Glomerular visceral epithelial cell (primary cell): ENCODE data around the gene BAIAP2.
"Not testable (repeated sequence)": the region's sequence is repeated elsewhere in the genome, so short reads cannot be mapped to it uniquely, and the experiment has no call there.

Source experiments
- DNase-seq: peaks from one replicate; pipeline ENCODE4 v3.0.0-alpha.2; 2016; ENCODE audit errors: extremely low spot score

The BAIAP2 gene

DNA sequence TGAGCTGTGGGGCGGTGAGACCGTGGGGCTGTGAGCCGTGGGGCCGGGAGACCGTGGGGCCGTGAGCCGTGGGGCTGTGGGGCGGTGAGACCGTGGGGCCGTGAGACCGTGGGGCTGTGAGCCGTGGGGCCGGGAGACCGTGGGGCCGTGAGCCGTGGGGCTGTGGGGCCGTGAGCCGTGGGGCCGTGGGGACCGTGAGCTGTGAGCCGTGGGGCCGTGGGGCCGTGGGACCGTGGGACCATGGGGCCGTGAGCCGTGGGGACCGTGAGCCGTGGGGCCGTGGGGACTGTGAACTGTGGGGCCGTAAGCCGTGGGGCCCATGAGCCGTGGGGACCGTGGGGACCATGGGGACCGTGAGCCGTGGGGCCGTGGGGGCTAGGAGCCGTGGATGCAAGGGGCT, 105.7 kb downstream of the BAIAP2 start:
- DNase-seq, result no peak

DNA sequence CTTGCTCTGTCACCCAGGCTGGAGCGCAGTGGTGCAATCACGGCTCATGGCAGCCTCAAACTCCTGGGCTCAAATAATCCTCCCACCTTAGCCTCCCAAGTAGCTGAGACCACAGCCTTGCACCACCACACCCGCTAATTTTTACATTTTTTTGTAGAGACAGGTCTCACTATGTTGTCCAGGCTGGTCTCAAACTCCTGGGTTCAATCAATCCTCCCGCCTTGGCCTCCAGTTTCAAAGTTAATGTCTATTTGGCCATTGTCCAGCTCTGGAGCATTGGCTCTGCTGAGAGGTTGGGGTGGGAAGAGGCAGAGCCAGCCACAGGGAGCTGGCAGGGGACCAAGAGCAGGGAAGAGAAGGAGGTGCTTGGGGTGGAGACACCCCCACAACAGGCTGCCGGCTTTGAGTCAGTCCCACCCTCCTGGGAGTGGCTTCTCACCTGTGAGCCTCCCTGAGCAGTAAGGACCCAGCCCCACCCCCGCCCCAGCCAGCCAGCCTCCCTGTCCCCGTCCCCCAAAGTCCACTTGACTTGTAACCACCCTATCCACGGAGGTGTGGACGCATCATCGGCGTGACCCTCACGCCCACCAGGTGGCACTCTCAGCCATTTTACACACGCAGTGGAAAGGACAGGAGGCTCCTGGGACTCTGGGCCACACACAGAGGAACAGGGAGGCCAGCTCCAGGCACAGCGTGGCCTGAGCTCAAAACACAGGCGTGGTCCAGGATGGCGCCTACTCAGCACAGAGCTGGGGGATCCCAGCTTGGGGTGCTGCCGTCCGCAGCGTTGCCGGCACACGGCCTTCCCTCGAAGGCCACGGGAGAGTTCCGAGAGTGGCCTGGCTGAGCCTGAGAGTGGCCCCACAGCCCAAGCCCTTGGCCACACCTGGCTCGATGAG, 107.6 kb downstream of the BAIAP2 start:
- peak; percentile 79 for DNase-seq

DNA sequence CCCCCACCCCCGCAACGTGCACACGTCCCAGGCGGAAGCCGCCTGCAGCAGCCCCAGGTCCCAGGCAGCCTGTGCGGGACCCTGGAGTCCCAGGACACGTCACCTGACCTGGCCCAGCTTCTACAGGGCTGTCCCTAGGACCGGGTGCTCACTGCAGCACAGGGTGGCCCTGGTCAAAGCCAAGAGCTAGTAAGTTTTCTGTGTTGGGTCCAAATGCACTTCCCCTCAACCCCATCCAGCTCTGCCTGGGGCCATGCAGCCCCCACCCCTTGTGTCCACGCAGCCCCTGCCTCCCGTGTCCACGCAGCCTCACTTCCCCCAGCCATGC, 108.2 kb downstream of the BAIAP2 start:
- DNase-seq, result no peak

DNA sequence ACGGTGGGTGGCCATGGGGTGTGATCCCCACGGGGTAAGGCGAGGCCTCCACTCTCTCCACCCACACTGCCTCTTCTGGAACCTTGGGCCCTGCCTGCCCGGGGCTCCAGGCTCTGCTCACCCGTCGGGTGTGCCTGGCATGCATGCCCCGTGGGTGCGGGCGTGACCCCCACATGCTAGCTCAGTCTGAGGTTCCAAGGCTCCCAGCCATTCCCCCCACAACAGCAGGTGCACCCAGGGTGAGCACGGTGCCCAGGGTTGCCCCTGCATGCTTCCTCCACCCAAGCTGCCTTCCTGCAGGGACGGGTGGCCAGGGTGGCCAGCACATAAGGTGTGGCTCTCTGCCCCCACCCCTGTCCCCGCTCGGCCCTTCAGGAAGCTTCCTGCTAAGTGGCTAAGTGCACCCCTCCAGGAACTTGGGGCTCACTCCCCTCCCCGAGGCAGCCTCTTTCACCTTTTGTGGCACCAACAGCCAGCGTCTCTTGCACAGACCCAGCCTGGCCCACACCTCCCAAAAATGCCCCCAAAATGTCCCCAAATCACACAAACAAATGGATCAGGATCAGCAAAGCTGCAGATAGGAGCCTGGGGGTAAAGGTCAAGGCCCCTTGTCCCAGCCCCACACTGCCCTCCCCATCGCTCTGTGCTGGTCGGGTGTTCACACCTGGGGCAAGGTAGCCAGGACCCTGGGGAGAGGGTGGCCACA, 108.9 kb downstream of the BAIAP2 start:
- no peak for DNase-seq

DNA sequence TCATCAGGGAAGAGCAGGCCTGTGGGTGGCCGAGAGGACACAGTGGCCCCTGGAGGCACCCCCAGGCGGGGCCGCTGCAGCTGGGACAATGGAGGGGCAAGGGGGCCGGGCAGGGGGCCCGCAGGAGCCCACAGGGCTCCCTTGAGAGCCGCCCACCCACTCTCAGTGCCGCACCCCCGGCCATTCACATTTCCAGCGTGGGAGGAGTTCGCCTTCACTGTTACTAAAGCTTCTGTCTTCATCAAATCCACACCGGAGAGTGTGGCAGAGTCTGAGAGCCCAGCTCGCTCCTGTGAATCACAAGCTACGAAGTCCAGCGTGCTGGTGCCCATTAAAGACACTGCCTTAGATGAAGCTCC, 109.5 kb downstream of the BAIAP2 start:
- DNase-seq, result no peak

DNA sequence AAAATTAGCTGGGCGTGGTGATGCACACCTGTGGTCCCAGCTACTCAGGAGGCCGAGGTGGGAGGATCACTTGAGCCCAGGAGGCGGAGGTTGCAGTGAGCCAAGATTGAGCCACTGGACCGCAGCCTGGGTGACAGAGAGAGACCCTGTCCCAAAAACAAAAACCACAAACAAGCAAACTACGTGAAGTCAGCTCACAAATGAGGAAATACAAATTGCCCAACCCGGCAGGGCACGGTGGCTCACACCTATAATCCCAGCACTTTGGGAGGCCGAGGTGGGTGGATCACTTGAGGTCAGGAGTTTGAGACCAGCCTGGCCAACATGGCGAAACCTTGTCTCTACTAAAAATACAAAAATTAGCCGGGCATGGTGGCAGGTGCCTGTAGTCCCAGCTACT, 111.3 kb downstream of the BAIAP2 start:
- DNase-seq, result not testable (repeated sequence)

DNA sequence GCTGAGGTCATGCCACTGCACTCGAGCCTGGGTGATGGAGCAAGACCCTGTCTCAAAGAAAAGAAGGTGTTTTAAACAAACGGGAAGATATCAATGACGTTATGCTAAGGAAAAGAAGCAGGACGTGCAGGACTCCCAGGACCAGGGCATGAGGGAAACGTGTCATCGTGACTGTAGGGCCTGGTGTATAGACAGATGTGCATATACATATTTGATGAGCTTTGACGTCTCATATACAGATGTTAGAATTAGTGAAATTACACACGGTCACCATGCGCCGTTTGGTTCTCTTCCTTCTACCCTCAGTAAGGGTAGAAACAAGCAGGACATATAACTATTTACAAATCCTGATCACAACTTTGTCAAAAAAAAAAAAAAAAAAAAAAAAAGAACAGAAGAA, 112.8 kb downstream of the BAIAP2 start:
- no peak for DNase-seq

DNA sequence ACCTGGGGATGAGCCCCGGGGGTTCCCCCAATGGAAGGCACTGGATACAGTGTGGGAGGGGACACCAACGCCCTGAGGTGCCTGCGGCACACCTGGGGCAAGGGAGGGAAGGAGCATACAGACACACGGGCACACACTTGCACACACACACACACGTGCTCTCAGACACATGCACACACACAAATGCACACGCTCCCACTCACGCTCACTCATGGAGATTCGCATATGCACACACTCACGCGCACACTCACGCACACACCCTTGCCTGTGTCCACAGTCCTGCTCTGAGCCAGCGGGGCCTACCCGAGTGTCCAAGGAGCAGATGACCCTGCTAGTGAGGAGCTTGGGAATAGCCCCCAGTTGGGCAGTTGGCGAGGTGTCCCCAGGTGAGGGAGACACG, 113.6 kb downstream of the BAIAP2 start:
- no peak for DNase-seq

DNA sequence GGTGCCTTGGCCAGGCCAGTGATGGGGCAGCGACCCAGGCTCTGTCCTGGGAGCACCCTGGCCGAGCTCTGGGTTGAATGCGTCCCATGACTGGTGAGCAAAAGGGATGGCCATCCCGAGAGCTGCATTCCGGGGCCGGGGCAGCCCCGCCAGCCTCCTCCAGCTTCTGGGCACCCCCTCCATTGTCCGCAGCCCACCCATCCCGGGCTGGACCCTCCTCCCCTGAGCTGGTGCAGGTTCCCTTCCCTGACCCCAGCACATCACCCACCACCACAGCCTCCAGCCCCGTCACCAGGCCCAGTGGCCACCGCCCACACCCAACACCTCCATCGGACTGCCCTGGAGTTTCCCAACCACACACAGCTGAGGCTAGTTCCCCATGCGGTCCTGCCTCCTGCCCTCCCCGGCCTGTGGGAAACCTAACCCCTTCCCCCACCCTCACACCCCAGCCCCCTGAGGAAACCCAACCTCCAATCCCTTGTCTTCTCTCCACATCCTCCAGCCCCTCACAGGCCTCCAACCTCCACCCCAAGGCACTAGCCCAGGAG, 114.1 kb downstream of the BAIAP2 start:
- DNase-seq, result no peak

DNA sequence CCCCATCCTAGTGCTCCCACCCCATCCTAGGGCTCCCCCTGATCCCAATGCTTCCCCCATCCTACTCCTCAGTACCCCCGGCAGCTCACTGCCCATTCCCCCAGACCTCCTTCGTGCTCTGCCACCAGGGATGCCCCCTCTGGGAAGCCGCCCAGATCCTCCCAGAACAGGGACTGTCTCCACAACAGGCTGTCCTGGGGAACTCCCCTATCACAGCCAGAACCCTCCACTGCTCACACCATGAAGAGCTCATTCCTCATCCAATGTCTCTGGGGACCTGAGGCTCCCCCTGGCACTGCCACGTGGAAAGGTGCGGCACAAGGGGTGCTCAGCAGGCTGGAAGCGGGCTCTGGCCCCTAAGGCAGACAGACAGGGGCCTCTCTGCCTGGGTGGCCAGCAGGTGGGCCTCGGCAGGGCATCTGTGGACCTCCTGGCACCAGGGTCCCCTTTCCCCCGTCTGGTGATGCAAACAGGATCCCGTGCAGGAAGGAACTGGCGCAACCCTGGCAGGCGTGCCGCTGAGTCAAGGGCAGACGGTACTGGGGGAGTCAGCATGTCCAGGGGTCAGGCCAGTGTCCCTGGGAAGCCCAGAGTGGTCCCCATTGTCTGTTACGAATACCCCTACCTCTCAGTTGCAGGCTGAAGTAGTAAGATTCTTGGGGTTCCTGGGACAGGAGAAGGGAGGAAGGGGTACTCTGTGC, 115.6 kb downstream of the BAIAP2 start:
- DNase-seq, result no peak

DNA sequence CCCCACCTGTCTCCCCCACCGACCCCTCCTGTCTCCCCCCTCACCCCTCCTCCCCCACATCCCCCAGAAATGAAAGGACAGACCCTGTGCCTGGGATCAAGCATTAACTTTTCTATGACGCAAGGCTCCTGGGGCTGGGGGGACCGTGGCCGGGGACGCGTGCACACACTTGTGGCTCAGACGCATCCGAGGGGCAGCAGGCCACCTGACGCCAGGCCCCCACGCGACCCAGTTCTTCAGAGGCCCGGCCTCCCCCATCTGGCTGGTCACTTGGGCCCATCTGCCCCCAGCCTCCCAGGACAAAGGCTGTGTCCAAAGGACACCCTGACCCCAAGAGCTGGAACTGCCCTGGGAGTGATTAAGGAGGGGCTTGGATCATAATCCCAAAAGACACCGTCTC, 116.3 kb downstream of the BAIAP2 start:
- no peak for DNase-seq

DNA sequence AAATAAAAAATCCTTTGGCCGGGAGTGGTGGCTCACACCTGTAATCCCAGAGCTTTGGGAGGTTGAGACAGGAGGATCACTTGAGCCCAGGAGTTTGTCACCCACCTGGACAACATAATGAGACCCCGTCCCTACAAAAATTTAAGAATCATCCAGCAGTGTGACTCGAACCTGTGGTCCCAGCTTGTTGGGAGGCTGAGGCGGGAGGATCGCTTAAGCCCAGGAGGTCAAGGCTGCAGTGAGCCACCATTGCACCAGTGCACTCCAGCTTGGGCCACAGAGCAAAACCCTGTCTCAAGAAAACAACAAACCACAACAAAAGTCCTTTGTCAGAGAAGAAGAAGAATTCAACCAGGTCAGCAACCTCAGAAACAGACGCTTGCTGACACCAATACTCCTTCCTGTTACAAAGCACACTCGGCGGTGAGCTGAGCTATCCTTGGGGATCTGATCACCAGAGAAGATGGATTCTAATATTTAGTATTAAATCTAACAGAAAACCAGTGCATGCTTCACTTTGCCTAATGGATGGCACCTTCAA, 117.4 kb downstream of the BAIAP2 start:
- DNase-seq, result no peak

DNA sequence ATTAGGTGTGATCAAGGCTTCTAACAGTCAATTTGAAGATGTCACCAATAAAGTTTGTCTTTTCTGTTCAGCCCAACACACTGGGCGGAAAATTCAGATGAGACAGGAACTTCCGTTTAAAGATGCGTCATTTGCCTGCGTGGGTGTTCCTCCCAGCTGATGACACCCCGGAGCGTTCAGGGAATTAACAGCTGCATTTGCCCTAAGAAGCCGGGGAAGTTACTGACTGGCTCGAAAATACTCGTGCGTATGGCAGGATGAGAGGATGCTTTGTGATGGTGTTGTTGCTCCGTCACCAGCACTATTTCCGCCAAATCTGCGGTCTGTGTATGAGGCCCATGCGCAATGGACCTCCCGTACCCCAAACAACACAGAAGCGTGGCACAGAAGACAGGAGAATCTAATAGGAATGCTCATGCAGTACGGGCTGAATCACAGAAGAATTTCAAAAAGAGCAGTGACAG, 118.4 kb downstream of the BAIAP2 start:
- DNase-seq, result no peak

DNA sequence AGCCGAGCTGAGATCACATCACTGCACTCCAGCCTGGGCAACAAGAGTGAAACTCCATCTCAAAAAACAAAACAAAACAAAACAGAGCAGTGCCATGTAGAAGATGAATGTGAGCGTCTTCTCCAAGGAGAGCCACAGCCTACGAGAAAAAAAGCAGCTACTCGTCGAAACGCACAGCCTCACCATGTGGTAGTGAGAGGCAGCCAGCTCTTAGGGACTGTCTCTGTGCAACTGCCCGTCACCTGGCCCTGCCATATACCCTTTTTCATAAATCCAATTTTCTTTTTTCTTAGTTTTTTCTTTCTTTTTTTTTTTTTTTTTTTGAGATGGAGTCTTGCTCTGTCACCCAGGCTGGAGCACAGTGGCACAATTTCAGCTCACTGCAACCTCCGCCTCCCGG, 119.1 kb downstream of the BAIAP2 start:
- not testable (repeated sequence) for DNase-seq

DNA sequence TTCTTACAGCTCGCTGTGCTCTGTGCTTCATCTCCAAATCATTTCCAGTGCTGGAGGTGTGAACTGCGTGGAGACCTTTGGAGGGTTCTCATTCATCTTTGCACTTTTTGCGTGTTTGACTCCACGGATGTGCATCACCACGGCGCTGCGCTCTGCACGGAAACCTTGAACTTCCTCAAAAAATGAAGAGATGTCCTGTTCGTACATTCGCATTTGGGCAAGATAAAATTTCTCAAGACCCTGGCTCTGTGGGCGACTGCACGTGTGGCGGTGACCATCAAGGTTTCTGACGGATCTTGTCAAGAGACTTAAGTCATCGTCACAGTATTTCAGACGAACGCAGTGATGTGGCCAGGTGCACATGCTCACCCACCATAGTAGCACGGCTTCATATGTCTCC, 120.0 kb downstream of the BAIAP2 start:
- no peak for DNase-seq

DNA sequence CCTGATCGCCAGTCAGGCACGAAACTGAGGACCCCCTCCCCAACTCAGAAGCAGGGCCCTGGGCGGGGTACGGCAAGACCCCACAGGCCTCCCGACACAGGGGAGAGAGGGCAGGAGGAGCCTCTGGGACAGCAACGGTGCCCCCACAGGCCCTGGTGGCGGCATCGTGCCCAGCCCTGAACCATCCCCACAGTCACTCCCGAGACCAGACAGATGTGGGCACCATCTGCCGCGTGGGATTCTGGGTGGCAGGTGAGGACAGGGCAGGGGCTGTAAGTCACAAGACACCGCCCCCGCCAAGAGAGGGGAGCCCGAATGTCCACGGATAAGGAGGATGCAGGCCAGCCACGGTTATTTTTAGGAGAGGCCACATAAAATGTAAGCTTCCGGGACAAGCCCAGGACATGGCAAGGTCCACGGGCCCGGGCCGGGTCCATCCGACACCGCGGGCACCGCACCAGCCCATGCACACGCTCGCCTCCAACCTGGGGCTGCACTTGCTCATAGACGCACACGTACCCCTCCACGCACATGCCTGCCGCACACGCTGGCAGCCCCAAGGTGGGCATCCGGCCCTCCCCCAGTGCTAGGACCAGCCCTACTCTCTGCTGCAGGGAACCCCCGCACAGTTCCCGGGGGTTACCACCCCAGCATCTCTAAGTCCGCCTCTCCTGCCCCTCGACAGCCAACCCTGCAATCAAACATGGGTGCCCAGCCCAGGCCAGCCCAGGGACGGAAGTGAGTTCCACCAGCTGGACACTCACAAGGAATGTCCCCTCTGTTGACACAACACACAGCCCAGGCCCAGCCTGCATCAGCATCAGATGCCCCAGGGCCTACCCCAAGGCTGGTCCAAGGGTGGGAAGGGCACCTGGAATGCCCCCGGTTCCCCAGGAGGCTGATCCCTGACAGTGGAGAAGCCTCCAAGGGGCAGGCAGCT, 122.2 kb downstream of the BAIAP2 start:
- no peak for DNase-seq

DNA sequence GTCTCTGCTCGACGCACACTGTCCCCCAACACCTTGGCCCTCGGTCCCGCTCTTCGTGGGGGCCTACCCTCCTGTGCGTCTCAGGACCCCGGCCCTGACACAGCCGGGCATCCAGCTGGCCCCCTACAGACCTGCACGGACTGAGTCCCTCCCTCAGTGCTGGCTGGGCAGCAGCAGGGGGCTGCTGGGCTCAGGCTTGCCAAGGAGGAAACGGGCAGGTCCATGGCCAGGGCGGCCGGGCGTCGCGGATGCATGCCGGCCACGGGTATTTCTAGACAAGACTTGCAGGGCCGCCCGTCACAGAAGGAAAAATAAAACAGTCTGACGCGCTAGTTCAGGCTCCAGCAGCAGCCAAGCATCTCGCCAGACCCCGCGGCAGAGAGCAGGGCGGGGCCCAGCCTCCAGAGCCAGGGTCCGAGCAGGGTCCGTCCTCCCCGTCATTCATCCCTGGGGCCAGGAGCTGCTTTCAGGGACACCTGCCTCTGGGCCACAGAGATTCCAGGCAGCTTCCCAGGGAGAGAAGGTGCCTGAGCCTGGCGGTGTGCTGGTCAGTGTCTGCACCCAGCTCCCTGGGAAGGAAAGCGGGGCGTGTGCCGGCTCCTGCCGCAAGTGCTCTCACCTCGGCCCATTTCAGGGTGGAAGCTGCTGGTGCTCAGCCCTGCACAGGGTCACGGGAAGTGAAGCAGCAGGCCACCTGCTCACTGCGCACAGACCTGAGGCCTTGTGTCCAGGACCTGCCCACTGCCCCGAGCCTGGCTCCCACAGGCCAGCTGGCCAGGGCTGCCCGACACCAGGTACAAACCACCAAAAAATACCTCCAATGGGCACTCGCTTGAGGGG, 123.1 kb downstream of the BAIAP2 start:
- DNase-seq, result no peak

DNA sequence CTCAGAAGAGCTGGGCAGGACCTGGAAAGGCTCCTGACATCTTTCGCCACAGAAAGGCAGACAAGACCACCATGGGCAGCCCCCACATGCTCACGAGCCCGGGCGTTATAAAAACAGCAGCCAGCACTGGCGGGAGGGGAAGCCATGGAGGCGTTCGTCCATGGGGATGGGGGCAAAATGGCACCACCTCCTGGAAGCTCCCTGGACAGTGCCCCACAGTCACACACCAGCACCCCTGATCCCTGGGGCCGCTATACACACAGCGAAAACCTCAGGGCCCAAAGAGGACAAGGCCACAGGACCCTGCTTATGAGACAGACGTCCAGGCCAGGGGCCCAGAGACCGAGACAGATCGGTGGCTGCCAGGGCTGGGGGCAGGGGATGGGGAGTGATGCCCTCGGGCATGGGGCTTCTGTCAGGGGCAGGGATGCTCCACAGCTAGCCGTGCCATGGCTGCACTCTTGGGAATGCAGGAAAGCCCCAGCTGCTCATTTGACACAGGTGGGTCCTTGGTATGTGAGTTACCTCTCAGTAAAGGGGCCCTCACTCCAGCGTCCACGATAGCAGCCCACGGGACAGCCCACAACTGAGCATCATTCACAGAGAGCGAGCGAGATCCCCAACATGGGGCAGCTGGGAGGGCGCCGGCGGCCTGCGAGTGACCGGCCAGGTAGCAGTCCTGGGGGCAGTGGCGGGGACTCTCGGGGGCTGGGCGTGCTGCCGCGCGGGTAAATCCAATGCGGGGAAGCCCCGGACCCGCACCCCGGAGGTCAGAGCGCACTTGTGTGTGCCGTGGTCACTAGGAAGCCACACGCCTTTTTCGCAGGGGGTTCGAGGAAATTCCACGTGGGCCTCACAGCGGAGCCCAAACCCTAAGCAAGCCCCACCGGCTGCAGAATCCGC, 124.0 kb downstream of the BAIAP2 start:
- no peak for DNase-seq
